MM.1S (cell line): Measurements from ENCODE around the gene SLC17A8.

ENCODE experiments used
- DNase-seq: peaks from one replicate; pipeline ENCODE4 v3.0.0-alpha.2; 2015
- H2AFZ ChIP-seq: fragments of 300-600 bp; sonication (generic); 2 replicates; pipeline ENCODE4 v1.6.0; 2016; ENCODE audit warnings: antibody characterized with exemption, low read length
- H3F3A ChIP-seq: fragments of 300-600 bp; sonication (generic); 2 replicates; pipeline ENCODE4 v1.6.1; 2016; ENCODE audit warnings: mild to moderate bottlenecking, antibody characterized with exemption, low read length, moderate library complexity, mixed read lengths; ENCODE audit not compliant: insufficient read depth
- H3K27ac ChIP-seq: fragments of 300-600 bp; sonication (generic); 2 replicates; pipeline ENCODE4 v1.5.1; 2016; ENCODE audit warnings: mild to moderate bottlenecking, low read length
- H3K27me3 ChIP-seq: fragments of 300-600 bp; sonication (generic); replicated peaks from 2 replicates; pipeline ENCODE4 v1.6.0; 2016; ENCODE audit warnings: low read length; ENCODE audit not compliant: insufficient read depth
- H3K36me3 ChIP-seq: fragments of 300-600 bp; sonication (generic); replicated peaks from 2 replicates; pipeline ENCODE4 v1.6.1; 2016; ENCODE audit warnings: mild to moderate bottlenecking, low read length, mixed read lengths; ENCODE audit not compliant: insufficient read depth
- H3K4me1 ChIP-seq: fragments of 300-600 bp; sonication (generic); 2 replicates; pipeline ENCODE4 v1.6.1; 2016; ENCODE audit warnings: low read length, mixed read lengths
- H3K4me2 ChIP-seq: fragments of 300-600 bp; sonication (generic); 2 replicates; pipeline ENCODE4 v1.6.0; 2016; ENCODE audit warnings: low read depth, low read length
- H3K4me3 ChIP-seq: fragments of 300-600 bp; sonication (generic); 2 replicates; pipeline ENCODE4 v1.5.1; 2016; ENCODE audit warnings: low read length, mixed read lengths
- H3K79me2 ChIP-seq: fragments of 300-600 bp; sonication (generic); 2 replicates; pipeline ENCODE4 v1.6.1; 2016; ENCODE audit warnings: mixed run types, low read length, mixed read lengths
- H3K9ac ChIP-seq: fragments of 300-600 bp; sonication (generic); 2 replicates; pipeline ENCODE4 v1.6.1; 2016; ENCODE audit warnings: low read length, mixed read lengths
- H3K9me2 ChIP-seq: fragments of 300-600 bp; sonication (generic); replicated peaks from 2 replicates; pipeline ENCODE4 v1.6.1; 2016; ENCODE audit warnings: mild to moderate bottlenecking, low read length, mixed read lengths; ENCODE audit not compliant: insufficient read depth
- H3K9me3 ChIP-seq: fragments of 300-600 bp; sonication (generic); replicated peaks from 2 replicates; pipeline ENCODE4 v1.6.1; 2016; ENCODE audit warnings: mild to moderate bottlenecking, low read length, mixed read lengths; ENCODE audit not compliant: insufficient read depth
- H4K20me1 ChIP-seq: fragments of 300-600 bp; sonication (generic); 2 replicates; pipeline ENCODE4 v1.6.1; 2016; ENCODE audit warnings: mild to moderate bottlenecking, low read length, moderate library complexity, mixed read lengths; ENCODE audit not compliant: insufficient read depth
- CTCF ChIP-seq: fragments of 300-600 bp; sonication (generic); IDR thresholded peaks from 2 replicates; pipeline ENCODE4 v1.5.1; 2016; ENCODE audit warnings: antibody characterized with exemption, low read length, mixed read lengths
- EZH2 ChIP-seq: fragments of 300-600 bp; sonication (generic); optimal IDR thresholded peaks from 2 replicates; pipeline ENCODE3; 2017; ENCODE audit warnings: low read depth, mild to moderate bottlenecking, antibody characterized with exemption, low read length, mixed read lengths
- EZH2phosphoT487 ChIP-seq: fragments of 300-600 bp; sonication (generic); IDR thresholded peaks from 2 replicates; pipeline ENCODE4 v1.6.1; 2018; ENCODE audit warnings: antibody characterized with exemption, low read length

Gene SLC17A8

GRCh38 chr12:100463661-100464060 is 106.8 kb downstream of the SLC17A8 start:
- no peak for DNase-seq
- Histone ChIP-seq H3K27me3 (no peaks in the 10 kb centered on the region), H3K4me2 (no peak overlapping the region), H3K9me3 (no peaks in the 10 kb centered on the region), H3F3A (no peaks in the 10 kb centered on the region), H3K36me3 (no peaks in the 10 kb centered on the region), H3K4me1 (no peaks in the 10 kb centered on the region), H2AFZ (no peak overlapping the region), H3K9me2 (no peaks in the 10 kb centered on the region), H4K20me1 (no peaks in the 10 kb centered on the region), H3K9ac (no peak overlapping the region), H3K4me3 (no peak overlapping the region), H3K27ac (no peak overlapping the region), H3K79me2 (no peaks in the 10 kb centered on the region)
- TF ChIP-seq CTCF (no peak), EZH2phosphoT487 (no peak), EZH2 (no peak)

DNA sequence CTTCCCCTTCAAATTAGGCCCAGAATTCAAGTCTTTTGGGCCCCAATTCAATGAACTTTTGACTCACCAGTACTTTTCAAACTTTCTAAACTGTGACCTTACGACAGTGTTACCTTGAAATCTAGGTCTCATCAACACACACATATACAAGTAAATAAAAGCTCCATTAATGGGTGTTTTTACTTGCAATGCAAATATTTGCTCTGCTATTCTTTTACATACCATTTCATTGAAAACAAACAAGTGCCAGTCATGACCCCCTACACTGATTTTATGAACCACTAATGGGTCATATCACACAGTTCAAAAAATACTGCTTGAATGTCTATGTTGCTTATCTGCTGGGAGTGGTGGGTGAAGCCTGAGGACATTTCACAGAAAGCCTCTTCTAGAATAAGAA is 107.7 kb downstream of the SLC17A8 start:
- Histone ChIP-seq H3K9ac (no peak overlapping the region), H3K9me2 (no peaks in the 10 kb centered on the region), H3K27ac (no peak overlapping the region), H3K4me3 (no peak overlapping the region), H3F3A (no peaks in the 10 kb centered on the region), H3K4me2 (no peak overlapping the region), H3K36me3 (no peaks in the 10 kb centered on the region), H2AFZ (no peak overlapping the region), H4K20me1 (no peaks in the 10 kb centered on the region), H3K27me3 (no peaks in the 10 kb centered on the region), H3K9me3 (no peaks in the 10 kb centered on the region), H3K4me1 (no peaks in the 10 kb centered on the region), H3K79me2 (no peaks in the 10 kb centered on the region)
- no peak for DNase-seq
- TF ChIP-seq CTCF = no peak
- no peak for TF ChIP-seq EZH2
- TF ChIP-seq EZH2phosphoT487 = no peak

- Histone ChIP-seq H3K27me3 (no peaks in the 10 kb centered on the region), H3K9ac (no peak overlapping the region), H3K36me3 (no peaks in the 10 kb centered on the region), H3F3A (no peaks in the 10 kb centered on the region), H3K4me3 (no peak overlapping the region), H3K9me3 (no peaks in the 10 kb centered on the region), H3K9me2 (no peaks in the 10 kb centered on the region), H3K79me2 (no peaks in the 10 kb centered on the region), H2AFZ (no peak overlapping the region), H4K20me1 (no peaks in the 10 kb centered on the region), H3K4me2 (no peak overlapping the region), H3K27ac (no peak overlapping the region), H3K4me1 (no peaks in the 10 kb centered on the region)
- DNase-seq = no peak
- no peak for TF ChIP-seq EZH2phosphoT487
- no peak for TF ChIP-seq EZH2
These were observed 111.3 kb downstream of the SLC17A8 start for GRCh38 chr12:100468126-100468525.
